Ovary (tissue), 9 donors: ENCODE data around the gene PRIMA1. TPM values are rescaled to one million over a fixed set of nuclear protein-coding genes. Genes with fewer than 3 reads are reported as not detected.

Experiments used
- DNase-seq, 5 donors: peaks; one replicate each; pipeline ENCODE4 v3.0.0-alpha.2; 2019 to 2020
- H3K27ac ChIP-seq, 2 donors: fragments of 200-600 bp; one replicate each; pipeline versions ENCODE4 v1.5.1 to v1.8.0; 2019 to 2022
- H3K27me3 ChIP-seq: fragments of 200-600 bp; one replicate; pipeline ENCODE4 v1.8.0; 2022
- H3K36me3 ChIP-seq: fragments of 200-600 bp; sonication (generic); one replicate; pipeline ENCODE4 v1.5.1; 2019
- H3K4me1 ChIP-seq: one replicate; pipeline ENCODE4 v1.8.1; 2013; ENCODE audit warnings: mild to moderate bottlenecking, moderate library complexity; ENCODE audit not compliant: insufficient read depth
- H3K4me3 ChIP-seq: fragments of 200-600 bp; sonication (generic); one replicate; pipeline ENCODE4 v1.5.1; 2017
- H3K9me3 ChIP-seq, 2 donors: fragments of 200-600 bp in 1 of 2; sonication (generic) in 1 of 2; one replicate each; pipeline versions ENCODE4 v1.5.1 to v1.8.1; 2013 to 2019; ENCODE audit warnings: mild to moderate bottlenecking in 1 of 2, moderate library complexity in 1 of 2
- CTCF ChIP-seq, 3 donors: fragments of 450-650 bp in 2 of 3; fragments of 200-600 bp in 1 of 3; IDR thresholded peaks; one replicate each; pipeline versions ENCODE4 v1.5.1 to v1.8.0; 2016 to 2022; ENCODE audit warnings: antibody characterized with exemption in 3 of 3, mild to moderate bottlenecking in 1 of 3
- EP300 ChIP-seq: sonication (generic); formaldehyde crosslinking; IDR thresholded peaks from one replicate; pipeline ENCODE4 v1.6.1; 2017; ENCODE audit warnings: antibody characterized with exemption
- POLR2A ChIP-seq: fragments of 450-650 bp; IDR thresholded peaks from one replicate; pipeline ENCODE4 v1.6.1; 2017; ENCODE audit warnings: antibody characterized with exemption, mild to moderate bottlenecking, moderate library complexity
- WGBS, 3 donors: extraction: QIAGEN DNeasy Blood & Tissue Kit in 1 of 3; methylation state at CpG; one replicate each; pipeline versions ENCODE4 v1.1.5 to v1.1.7; 2013 to 2017; 5-methylcytosine and 5-hydroxymethylcytosine counted together
- intact Hi-C, 4 donors: fragments of 100-400 bp; cut with DNase I; formaldehyde crosslinking; loops; one replicate each; pipeline versions ENCODE4 v1.11.0 to v1.15.1; 2022 to 2023
- polyA plus RNA-seq, 2 donors: library from polyadenylated mRNA; stranded (reverse); fragments of 200-250 nt in 1 of 2; fragments of 350-450 nt in 1 of 2; fragmentation: Illumina TruSeq in 1 of 2; extraction: RNeasy Lipid Tissue Mini Kit (QIAGEN cat#74804) in 1 of 2; gene quantifications; one replicate each; pipeline ENCODE4 v1.2.3, GENCODE V29; 2013 to 2014
- total RNA-seq, 7 donors: library from RNA; depleted of rRNA in 2 of 7; stranded (reverse); fragments of >200 nt in 2 of 7; fragmentation: NEBNext Ultra II Directional in 3 of 7; extraction: Animal tissue kit (Norgen Biotek cat#: 25700) in 3 of 7; gene quantifications; one replicate each; pipeline versions ENCODE4 v1.1.0 to v1.2.4, GENCODE V29; 2016 to 2023
- donor health status: DM: no; HTN: no; CAD: no; lungs with moderate emphysema.
- donor health status: DM: no; HTN: no; CAD: no.
- donor health status: Bipolar disorder and iron deficiency.
- donor health status: DM: yes; HTN: yes; CAD: no.
- donor health status: DM: no; HTN: no; CAD: no.
- donor health status: DM: yes; HTN: yes; CAD: no.

The PRIMA1 gene
- total and polyA plus RNA-seq, 9 donors = 2.3 to 11.5 (median 4.2) TPM

GRCh38 chr14:93747102-93747501, 41.2 kb downstream of the PRIMA1 start:
- no peaks in the 10 kb centered on the region for H3K36me3 ChIP-seq
- WGBS, 3 donors = 84 to 88% (median 85%) methylated on average over 15 of the region's 15 CpGs
- TF ChIP-seq POLR2A = no peak
- no peak for TF ChIP-seq CTCF (IDR thresholded peaks at IDR 0.05)
- TF ChIP-seq EP300 = no peak
- H3K4me1 ChIP-seq = no peaks in the 10 kb centered on the region
- H3K27me3 ChIP-seq = no peaks in the 10 kb centered on the region
- intact Hi-C loops = no loop called here
- no peaks in the 10 kb centered on the region for H3K9me3 ChIP-seq
- no peak overlapping the region for H3K4me3 ChIP-seq
- H3K27ac ChIP-seq = no peak overlapping the region
- DNase-seq = no peak

- DNase-seq = no peak
- WGBS, 3 donors = 65 to 83% (median 77%) methylated on average over 13 of the region's 13 CpGs
- no peak overlapping the region for H3K4me3 ChIP-seq
- no peaks in the 10 kb centered on the region for H3K4me1 ChIP-seq
- no peaks in the 10 kb centered on the region for H3K36me3 ChIP-seq
- intact Hi-C loops = no loop called here
- H3K27ac ChIP-seq = no peak overlapping the region
- H3K27me3 ChIP-seq = no peaks in the 10 kb centered on the region
- H3K9me3 ChIP-seq = no peaks in the 10 kb centered on the region
- TF ChIP-seq CTCF (IDR thresholded peaks at IDR 0.05) (no peak), POLR2A (no peak), EP300 (no peak)
Measured at GRCh38 chr14:93745603-93746273, 42.5 kb downstream of the PRIMA1 start.

- H3K27ac ChIP-seq = no peak overlapping the region
Measured at GRCh38 chr14:93744876-93745275, 43.4 kb downstream of the PRIMA1 start.

GRCh38 chr14:93744176-93744575, 44.1 kb downstream of the PRIMA1 start:
- DNase-seq = no peak
- Histone ChIP-seq H3K9me3 (no peaks in the 10 kb centered on the region), H3K4me3 (no peak overlapping the region), H3K27ac (no peak overlapping the region), H3K36me3 (no peaks in the 10 kb centered on the region), H3K4me1 (no peaks in the 10 kb centered on the region), H3K27me3 (no peaks in the 10 kb centered on the region)
- WGBS, 3 donors = 80 to 87% (median 81%) methylated on average over 13 to 14 of the region's 14 CpGs
- intact Hi-C loops = no loop called here
- TF ChIP-seq CTCF (IDR thresholded peaks at IDR 0.05) = no peak
- no peak for TF ChIP-seq POLR2A
- no peak for TF ChIP-seq EP300

More at GRCh38 chr14:93744876-93745275, 43.4 kb downstream of the PRIMA1 start:
- Histone ChIP-seq H3K36me3 (no peaks in the 10 kb centered on the region), H3K4me3 (no peak overlapping the region), H3K27me3 (no peaks in the 10 kb centered on the region), H3K9me3 (no peaks in the 10 kb centered on the region), H3K4me1 (no peaks in the 10 kb centered on the region)
- WGBS, 3 donors = 69 to 80% (median 73%) methylated on average over 8 of the region's 8 CpGs
- no peak for TF ChIP-seq POLR2A
- no peak for TF ChIP-seq EP300
- TF ChIP-seq CTCF (IDR thresholded peaks at IDR 0.05) = no peak
- intact Hi-C loops = no loop called here
- no peak for DNase-seq
